BJ (cell line): Measurements from ENCODE around the gene MAN1B1. TPM values are rescaled to one million over a fixed set of nuclear protein-coding genes. Genes with fewer than 3 reads are reported as not detected.
"Not testable (repeated sequence)": the region's sequence is repeated elsewhere in the genome, so short reads cannot be mapped to it uniquely, and the experiment has no call there.

Source experiments
- CTCF ChIA-PET: fragments of 350-600 bp; formaldehyde crosslinking; extraction: SDS; loops from one replicate; lab custom pipeline; 2021; ENCODE audit warnings: antibody characterized with exemption, inconsistent platforms; lab: Yijun Ruan, JAX
- POLR2A ChIA-PET: fragments of 300-600 bp; sonication (Branson Sonifier 250); formaldehyde crosslinking; extraction: SDS; loops from one replicate; lab custom pipeline; 2021; ENCODE audit warnings: antibody characterized with exemption; lab: Charles Lee
- DNase-seq: peaks from one replicate; pipeline ENCODE4 v3.0.0-alpha.2; 2011; ENCODE audit warnings: low read depth
- H3K27me3 ChIP-seq: 2 replicates; pipeline ENCODE4 v1.6.0; 2011; ENCODE audit warnings: low read length; ENCODE audit not compliant: control insufficient read depth, insufficient read depth
- H3K36me3 ChIP-seq: 2 replicates; pipeline ENCODE4 v1.5.1; 2011; ENCODE audit warnings: low read length; ENCODE audit not compliant: control insufficient read depth, insufficient read depth
- H3K4me3 ChIP-seq: 2 replicates; pipeline ENCODE4 v1.5.1; 2011; ENCODE audit warnings: low read depth, mild to moderate bottlenecking, control low read depth, low read length
- polyA plus RNA-seq: library from polyadenylated mRNA; depleted of rRNA; stranded (reverse); fragments of >200 nt; gene quantifications from 2 replicates; pipeline ENCODE4 v1.2.3, GENCODE V29; 2011
- TF ChIP-seq, protein P1 (sequence below): IDR thresholded peaks from 2 replicates; pipeline ENCODE4 v1.5.1; 2011; ENCODE audit warnings: low read depth, mild to moderate bottlenecking, control low read depth, inconsistent platforms, low read length, moderate library complexity; ENCODE audit not compliant: insufficient read depth

Gene MAN1B1
- polyA plus RNA-seq, 1 experiment = 80.0 TPM

DNA sequence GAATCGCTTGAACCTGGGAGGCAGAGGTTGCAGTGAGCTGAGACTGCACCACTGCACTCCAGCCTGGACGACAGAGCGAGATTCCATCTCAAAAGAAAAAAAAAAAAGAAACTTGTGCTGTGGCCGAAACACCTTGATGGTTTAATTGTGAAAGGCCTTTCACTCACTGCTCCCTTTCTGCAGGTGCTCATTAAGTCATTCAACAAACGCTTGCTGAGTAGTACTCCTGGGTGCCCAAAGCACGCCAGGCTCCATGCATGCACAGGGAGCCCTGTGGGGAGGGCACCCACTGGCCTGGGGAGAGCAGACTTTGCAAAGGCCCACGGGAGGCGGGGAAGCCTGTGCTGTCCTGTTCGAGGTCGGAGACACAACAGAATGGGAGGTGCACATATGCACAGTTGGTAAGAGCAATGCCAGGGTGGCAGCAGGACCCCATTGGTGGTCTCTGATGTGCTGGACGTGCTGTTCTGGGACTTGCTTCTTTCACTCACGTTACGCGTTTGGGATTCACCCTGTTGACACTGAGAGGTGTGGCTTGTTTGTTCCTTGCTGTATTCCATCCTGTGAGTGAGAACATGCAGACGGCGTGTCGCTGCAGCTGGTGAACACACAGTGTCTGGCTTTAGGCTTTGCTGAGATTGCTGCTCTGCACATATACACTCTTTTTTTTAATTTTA, 29.9 kb upstream of the MAN1B1 start:
- peaks cover 12% of the 10 kb centered on the region for H3K27me3 ChIP-seq
- no peaks in the 10 kb centered on the region for H3K36me3 ChIP-seq
- DNase-seq = no peak
- TF ChIP-seq, protein P1, sequence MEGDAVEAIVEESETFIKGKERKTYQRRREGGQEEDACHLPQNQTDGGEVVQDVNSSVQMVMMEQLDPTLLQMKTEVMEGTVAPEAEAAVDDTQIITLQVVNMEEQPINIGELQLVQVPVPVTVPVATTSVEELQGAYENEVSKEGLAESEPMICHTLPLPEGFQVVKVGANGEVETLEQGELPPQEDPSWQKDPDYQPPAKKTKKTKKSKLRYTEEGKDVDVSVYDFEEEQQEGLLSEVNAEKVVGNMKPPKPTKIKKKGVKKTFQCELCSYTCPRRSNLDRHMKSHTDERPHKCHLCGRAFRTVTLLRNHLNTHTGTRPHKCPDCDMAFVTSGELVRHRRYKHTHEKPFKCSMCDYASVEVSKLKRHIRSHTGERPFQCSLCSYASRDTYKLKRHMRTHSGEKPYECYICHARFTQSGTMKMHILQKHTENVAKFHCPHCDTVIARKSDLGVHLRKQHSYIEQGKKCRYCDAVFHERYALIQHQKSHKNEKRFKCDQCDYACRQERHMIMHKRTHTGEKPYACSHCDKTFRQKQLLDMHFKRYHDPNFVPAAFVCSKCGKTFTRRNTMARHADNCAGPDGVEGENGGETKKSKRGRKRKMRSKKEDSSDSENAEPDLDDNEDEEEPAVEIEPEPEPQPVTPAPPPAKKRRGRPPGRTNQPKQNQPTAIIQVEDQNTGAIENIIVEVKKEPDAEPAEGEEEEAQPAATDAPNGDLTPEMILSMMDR = no peak
- H3K4me3 ChIP-seq = no peak overlapping the region
- ChIA-PET POLR2A (no interaction called here), CTCF (interaction anchor here (1.7 to 5.6 kb wide), 6 partner anchors 7 to 28 kb away, joined by 5 to 49 read pairs (median 10); partner anchors contain the start of gene NPDC1)

DNA sequence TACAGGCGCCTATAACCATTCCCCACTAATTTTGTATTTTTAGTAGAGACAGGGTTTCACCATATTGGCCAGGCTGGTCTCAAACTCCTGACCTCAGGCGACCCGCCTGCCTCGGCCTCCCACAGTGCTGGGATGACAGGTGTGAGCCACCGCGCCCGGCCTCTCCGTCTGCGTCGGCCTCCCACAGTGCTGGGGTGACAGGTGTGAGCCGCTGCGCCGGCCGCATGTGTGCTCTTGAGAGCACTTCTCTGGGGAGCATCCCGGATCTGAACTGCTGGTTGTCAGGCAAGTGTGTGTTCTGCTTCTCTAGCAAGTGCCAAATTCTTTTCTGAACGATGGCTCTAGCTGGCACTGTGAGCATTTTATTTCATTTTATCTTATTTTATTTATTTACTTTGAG, 29.2 kb upstream of the MAN1B1 start:
- TF ChIP-seq, protein P1 = no peak
- no peak overlapping the region for H3K4me3 ChIP-seq
- DNase-seq = no peak
- peaks cover 10% of the 10 kb centered on the region for H3K27me3 ChIP-seq
- no peaks in the 10 kb centered on the region for H3K36me3 ChIP-seq
- CTCF ChIA-PET = interaction anchor here (1.8 to 3.2 kb wide), 3 partner anchors 10 to 11 kb away, joined by 8 to 26 read pairs (median 11); partner anchors contain the start of gene NPDC1
- POLR2A ChIA-PET = no interaction called here

DNA sequence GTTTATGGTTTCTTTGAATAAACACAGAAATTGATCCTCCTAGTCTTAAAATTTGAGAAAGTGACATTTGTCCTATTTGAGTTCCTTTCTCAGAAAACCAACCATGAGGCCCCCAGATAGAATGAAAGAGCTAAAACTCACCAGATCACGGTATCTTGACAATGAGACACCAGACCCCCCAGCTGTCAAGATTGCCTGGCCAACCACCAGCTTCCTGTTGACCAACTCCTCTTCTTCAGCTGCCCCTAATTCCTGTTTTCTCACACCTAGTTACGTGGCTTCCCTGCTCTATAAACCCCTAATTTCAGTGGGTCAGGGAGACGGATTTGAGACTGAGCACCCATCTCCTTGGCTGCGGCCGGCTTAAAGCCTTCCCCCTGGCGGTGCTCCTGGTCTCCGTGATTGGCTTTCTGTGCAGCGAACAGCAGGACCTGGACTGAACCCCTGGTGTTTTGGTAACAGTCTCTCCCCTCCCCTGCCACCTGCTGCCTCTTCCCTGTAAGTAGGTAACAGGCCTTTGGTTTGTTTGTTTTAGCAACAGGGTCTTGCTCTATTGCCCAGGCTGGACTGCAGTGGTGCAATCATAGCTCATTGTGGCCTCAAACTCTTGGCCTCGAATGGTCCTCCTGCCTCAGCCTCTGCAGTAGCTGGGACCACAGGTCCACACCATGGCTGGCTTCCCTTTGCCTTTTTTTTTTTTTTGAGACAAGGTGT, 28.1 kb upstream of the MAN1B1 start:
- no peak for DNase-seq
- ChIA-PET CTCF (interaction anchor here (0.8 to 2.3 kb wide), 4 partner anchors 8 to 29 kb away, joined by 3 to 11 read pairs (median 6); partner anchors contain the start of gene NPDC1), POLR2A (no interaction called here)
- TF ChIP-seq, protein P1 = no peak
- Histone ChIP-seq H3K36me3 (no peaks in the 10 kb centered on the region), H3K27me3 (peaks cover 5% of the 10 kb centered on the region), H3K4me3 (no peak overlapping the region)

DNA sequence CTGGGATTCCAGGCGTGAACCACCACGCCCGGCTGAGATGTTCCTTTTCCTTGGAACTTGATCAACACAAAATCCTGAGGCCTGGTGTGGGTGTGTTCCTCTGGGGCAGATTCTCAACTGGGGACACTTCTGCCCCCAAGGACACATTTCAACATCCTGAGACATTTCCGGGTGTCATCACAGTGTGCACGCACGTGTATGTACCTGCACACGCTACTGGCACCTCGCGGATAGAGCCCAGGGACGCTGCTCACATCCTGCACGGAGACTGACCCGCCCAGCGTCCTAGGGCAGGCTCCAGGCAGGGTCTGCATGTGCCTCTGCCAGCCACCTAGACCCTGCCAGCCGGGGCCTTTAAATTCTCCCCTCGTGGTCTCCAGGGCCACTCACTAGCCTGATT, 24.4 kb upstream of the MAN1B1 start:
- TF ChIP-seq, protein P1 = no peak
- H3K36me3 ChIP-seq = no peaks in the 10 kb centered on the region
- CTCF ChIA-PET = interaction anchor here (0.8 to 9.4 kb wide), 3 partner anchors 14 to 33 kb away, joined by 4 to 153 read pairs (median 20); partner anchors contain the start of genes ABCA2 and NPDC1
- no peak overlapping the region for H3K4me3 ChIP-seq
- H3K27me3 ChIP-seq = no peaks in the 10 kb centered on the region
- POLR2A ChIA-PET = no interaction called here
- DNase-seq = no peak

DNA sequence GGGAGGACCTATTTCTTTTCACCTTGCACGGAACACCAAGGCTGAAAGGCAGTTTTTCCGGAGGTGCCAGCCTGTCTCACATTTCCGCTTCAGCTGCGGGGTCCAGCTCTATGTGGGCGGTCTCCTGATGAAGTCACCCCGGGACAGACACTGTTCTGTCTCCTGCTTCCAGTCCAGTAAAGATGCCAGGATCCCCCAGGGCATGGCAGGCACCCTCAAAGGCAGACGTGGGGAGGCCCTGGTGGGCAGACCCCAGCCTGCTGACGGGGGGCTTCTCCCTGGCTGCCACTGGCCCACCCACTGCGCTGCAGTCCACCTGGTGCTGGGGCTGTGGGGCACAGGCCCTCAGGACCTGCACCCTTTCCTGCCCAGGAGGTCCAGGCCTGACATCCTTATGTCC, 24.0 kb upstream of the MAN1B1 start:
- H3K36me3 ChIP-seq, H3K27me3 ChIP-seq, POLR2A ChIA-PET, H3K4me3 ChIP-seq, DNase-seq: not testable (repeated sequence)
- CTCF ChIA-PET = interaction anchor here (0.8 to 9.4 kb wide), 4 partner anchors 15 to 33 kb away, joined by 4 to 153 read pairs (median 14); partner anchors contain the start of genes ABCA2 and NPDC1
